Diencephalon (tissue), 1 donor: ENCODE measurements around the gene LRR1. TPM values are rescaled to one million over a fixed set of nuclear protein-coding genes. Genes with fewer than 3 reads are reported as not detected.

Experiments used
- small RNA-seq: library from RNA; depleted of rRNA; stranded (forward); fragments of <200 nt; gene quantifications from one replicate; pipeline ENCODE3, GENCODE V24; 2014
- total RNA-seq: library from RNA; depleted of rRNA; stranded (reverse); fragments of >200 nt; gene quantifications from one replicate; pipeline ENCODE4 v1.2.3, GENCODE V29; 2014

The LRR1 gene
- total RNA-seq = 12.7 TPM

DNA sequence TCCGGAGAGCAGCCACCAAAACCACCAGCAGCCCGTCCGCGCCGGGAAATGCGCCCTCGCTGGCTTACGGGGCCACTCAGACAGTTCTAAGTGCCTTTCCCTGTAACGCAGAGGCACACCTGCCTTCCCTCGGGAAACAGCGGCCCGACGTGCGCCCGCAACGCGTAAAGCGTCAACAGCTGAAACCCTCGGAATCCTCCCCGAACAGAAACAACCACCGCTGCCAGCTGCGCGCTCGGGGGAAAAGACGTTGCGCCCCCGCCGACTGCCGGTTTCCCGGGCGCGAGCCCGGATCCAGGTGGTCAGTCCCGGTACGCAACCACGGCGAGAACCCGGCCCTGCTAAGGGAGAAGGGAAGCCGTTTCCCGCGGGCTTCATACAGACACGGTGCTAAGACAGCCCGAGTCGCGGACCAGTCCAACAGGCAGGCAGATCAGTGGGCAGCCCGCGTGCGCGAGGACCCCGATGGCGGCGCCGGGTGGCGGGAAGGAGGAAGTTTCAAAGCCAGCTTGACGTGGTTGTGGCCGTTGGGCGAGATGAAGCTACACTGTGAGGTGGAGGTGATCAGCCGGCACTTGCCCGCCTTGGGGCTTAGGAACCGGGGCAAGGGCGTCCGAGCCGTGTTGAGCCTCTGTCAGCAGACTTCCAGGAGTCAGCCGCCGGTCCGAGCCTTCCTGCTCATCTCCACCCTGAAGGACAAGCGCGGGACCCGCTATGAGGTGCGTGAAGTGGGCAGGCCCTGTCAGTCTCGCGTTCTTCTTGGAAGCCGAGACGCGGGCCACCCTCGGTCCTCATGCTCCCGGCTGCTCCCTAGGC is at the start of gene LRR1:
Gene LRR1, plus strand, starts transcription at position 456 of the 816 bp plus-strand sequence. Its CDS starts 81 bp downstream, at position 537.

GRCh38 chr14:49585803-49586672 is 12.7 kb upstream of the LRR1 start, which contains the start of gene RPS29:
RPS29 (minus strand) TSS chr14:49586380; CDS start chr14:49586346, 34 bp downstream.

GRCh38 chr14:49620182-49621113 is 21.7 kb downstream of the LRR1 start, which contains the start of the genes MGAT2 and RPL36AL:
MGAT2 (plus strand) TSS chr14:49620799; CDS start chr14:49621269, 470 bp downstream.
RPL36AL (minus strand) TSS chr14:49620626; CDS start chr14:49619104, 1,522 bp downstream.

DNA sequence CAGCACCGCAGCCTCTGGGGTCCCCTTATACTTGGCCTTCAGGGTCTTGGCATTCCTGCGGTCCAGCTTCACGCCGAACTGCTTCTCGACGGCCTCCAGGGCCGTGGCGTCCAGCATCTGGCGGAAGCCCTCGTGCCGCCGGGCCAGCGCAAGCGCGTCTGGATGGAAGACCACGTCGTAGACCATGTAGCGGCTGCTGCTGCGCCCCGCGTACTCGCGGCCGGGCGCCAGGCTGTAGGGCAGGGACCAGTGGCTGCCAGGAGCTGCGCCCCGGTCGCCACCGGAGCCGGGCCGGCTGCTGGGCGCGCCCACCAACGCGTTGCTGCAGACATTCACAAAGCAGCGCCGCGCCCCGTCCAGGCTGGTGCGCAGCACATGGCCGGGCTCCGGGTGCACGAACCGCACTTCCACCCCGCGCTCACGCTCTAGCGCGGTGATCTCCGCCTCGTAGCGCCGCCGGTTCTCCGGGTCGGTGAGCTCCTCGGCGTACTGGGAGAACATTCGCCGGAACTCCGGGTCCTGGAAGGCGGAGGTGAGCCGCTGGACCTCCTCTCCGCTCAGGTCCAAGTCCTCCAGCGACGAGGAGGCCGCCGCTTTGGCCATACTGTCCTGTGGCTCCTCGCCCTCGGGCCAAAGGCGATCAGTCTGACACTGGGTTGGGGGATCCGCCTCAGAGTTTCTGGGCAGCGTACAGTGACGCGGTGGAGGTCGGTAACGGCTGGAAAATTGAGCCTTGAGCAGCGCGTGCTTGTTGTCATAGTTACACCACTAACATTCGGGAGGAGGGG is 36.0 kb downstream of the LRR1 start, which contains the start of gene DNAAF2:
Gene DNAAF2, minus strand, starts transcription at position 698 of the 788 bp plus-strand sequence. Its CDS starts 95 bp downstream, at position 603.

Small RNAs within 50 kb of the gene (small RNA-seq; reads per million reads assigned to genes)
- not detected for gene AL139099.3
- gene AL139099.4 = not detected
- gene RF00019 = not detected
- gene RNA5SP384 = not detected

Other genes with a start within 250 kb of the LRR1 start
- 1,949 TPM for gene RPS29, start 12.6 kb upstream of the LRR1 start, total RNA-seq
- gene RPL36AL, start 21.7 kb downstream of the LRR1 start, total RNA-seq = 92.5 TPM
- gene MGAT2, start 21.9 kb downstream of the LRR1 start, total RNA-seq = 40.4 TPM
- gene DNAAF2, start 36.3 kb downstream of the LRR1 start, total RNA-seq = 17.5 TPM
- 9.7 TPM for gene POLE2, start 89.3 kb downstream of the LRR1 start, total RNA-seq
- 19.8 TPM for gene KLHDC1, start 94.2 kb downstream of the LRR1 start, total RNA-seq
- 99.9 TPM for gene KLHDC2, start 169.2 kb downstream of the LRR1 start, total RNA-seq